ENCODE measurements around the gene VSTM2L.

- TF ChIP-seq FOXP2 (optimal IDR thresholded peaks at IDR 0.05; ENCODE audit: control extremely low read depth, extremely low read length, insufficient read depth), result no peak
- no peak for TF ChIP-seq POLR2AphosphoS5 (IDR thresholded peaks at IDR 0.05; ENCODE audit: borderline replicate concordance, low read depth, low read length)
- no peak for TF ChIP-seq EZH2 (IDR thresholded peaks at IDR 0.05)
Observed at GRCh38 chr20:37948956-37949355, 46.0 kb downstream of the VSTM2L start.

Measured in SK-N-MC (cell line).